ENCODE results near the gene FTCD.

GRCh38 chr21:46181436-46181835 is 26.1 kb upstream of the FTCD start:
- TF ChIP-seq CTCF (IDR thresholded peaks at IDR 0.05) (no peak), POLR2A (IDR thresholded peaks at IDR 0.05) (no peak)

Measured in uterus (tissue), 2 donors.